ENCODE data around the gene ANKZF1. TPM values are rescaled to one million over a fixed set of nuclear protein-coding genes. Genes with fewer than 3 reads are reported as not detected.

Gene ANKZF1
- total and polyA plus RNA-seq, 10 of the 15 experiments (the other 5 are each of a cell fraction or from before 2014, with no cell fraction given) = 3.1 to 104 (median 35.0) TPM

DNA sequence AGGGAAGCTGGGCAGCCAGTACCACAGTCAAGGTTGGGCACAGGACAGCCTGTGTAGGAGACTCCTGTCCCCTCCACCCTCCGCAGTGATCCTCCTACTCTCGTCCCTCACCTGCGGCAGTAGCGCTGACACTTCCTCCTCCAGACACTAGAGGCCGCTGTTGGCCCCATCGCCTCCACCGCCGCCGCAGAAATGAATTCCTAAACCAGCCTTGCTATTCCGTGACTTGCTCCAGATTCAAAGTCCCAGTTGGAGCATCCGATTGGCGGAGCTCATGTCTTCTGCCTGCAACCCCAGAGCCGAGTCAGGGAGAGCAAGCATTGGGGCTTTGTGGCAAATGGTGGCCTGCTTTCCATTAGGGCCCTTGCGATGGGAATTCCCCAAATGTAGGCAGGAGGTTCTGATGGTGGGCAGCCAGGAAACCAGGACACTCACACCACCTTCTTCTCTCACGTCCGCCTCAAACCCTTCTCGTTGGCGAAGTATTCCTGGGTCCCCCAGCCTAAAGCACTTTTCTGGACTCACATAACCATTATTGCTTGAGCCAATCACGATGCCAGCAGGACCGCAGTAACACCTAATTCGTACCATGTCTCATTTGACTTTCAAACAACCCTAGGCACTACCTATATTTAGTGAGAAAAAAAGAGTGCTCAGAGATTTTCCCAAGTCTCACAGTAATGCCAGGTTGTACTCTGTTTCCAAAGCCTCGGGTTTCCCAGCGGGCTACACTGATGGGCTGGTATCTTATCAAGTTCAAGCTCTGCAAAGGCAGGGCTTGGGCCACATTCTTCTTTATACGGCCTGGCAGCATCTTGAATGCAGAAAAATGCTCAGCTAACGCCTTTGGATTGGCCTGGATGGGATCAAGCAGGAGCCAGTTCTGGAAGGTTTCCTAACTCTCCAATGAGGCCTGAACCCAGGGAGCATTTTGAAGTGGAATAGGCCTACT, 48.4 kb downstream of the ANKZF1 start:
- ChIA-PET CTCF (interaction anchor here (0.7 to 13.5 kb wide), 21 partner anchors 8 to 248 kb away, joined by 3 to 257 read pairs (median 9); partner anchors contain the start of genes ANKZF1, ATG9A, CNPPD1 and DNPEP), RAD21 (ENCODE audit: unreplicated experiment) (interaction anchor here (0.6 to 5.9 kb wide), 14 partner anchors 11 to 384 kb away, joined by 3 to 78 read pairs (median 4); partner anchors contain the start of genes ABCB6, CNPPD1, GLB1L and STK16), SMC1A (ENCODE audit: uncharacterized antibody, unreplicated experiment) (interaction anchor here (0.6 to 8.8 kb wide), 11 partner anchors 9 to 146 kb away, joined by 3 to 98 read pairs (median 4); partner anchors contain the start of genes CNPPD1, GLB1L, STK16 and TUBA4A), POLR2A (interaction anchor here (0.6 to 7.0 kb wide), 11 partner anchors 8 to 384 kb away, joined by 3 to 160 read pairs (median 10); partner anchors contain the start of genes ANKZF1, ATG9A, CNPPD1 and DNPEP)
- Histone ChIP-seq H3K79me2 (ENCODE audit: control insufficient read depth, insufficient read depth, low read length) (peaks cover 6% of the 10 kb centered on the region), H3K36me3 (ENCODE audit: control insufficient read depth in 2 of 2, insufficient read depth in 2 of 2, low read length in 1 of 2) (no peaks in the 10 kb centered on the region; a peak in 1 of 4 replicates), H3K4me2 (ENCODE audit: control insufficient read depth, insufficient read depth) (peak overlapping the region; percentile 95), H3K9me3 (replicated peaks; ENCODE audit: control insufficient read depth, insufficient read depth, low read length) (no peaks in the 10 kb centered on the region), H3K4me1 (ENCODE audit: control insufficient read depth, insufficient read depth, low read length) (peaks cover 26% of the 10 kb centered on the region), H3K27ac (ENCODE audit: control insufficient read depth, insufficient read depth) (peak overlapping the region; percentile 90), H2AFZ (ENCODE audit: control insufficient read depth, low read depth, low read length) (peak overlapping the region; percentile 98), H3K9ac (ENCODE audit: control insufficient read depth, insufficient read depth, low read length) (peak overlapping the region; percentile 72), H3K27me3 (replicated peaks in 1 of 2; ENCODE audit: control insufficient read depth in 2 of 2, insufficient read depth in 2 of 2, low read length in 1 of 2) (no peaks in the 10 kb centered on the region), H3K4me3 (peak overlapping the region; percentile 71; the same call in 1 of the 2 replicates), H4K20me1 (ENCODE audit: control insufficient read depth, insufficient read depth) (no peaks in the 10 kb centered on the region)
- peak; percentile 52 for ATAC-seq
- peak; percentile 39 for DNase-seq (ENCODE audit: low read depth, low spot score)
- intact Hi-C loops (cut with micrococcal nuclease; ENCODE audit: unreplicated experiment) (loop anchor here (5.0 kb wide), 3 partner anchors 71 to 319 kb away; partner anchors contain the start of genes CNPPD1, RETREG2, STK11IP and ZFAND2B), in situ Hi-C loops (cut with MboI) (no loop called here)
- 3% methylated on average over 25 of the region's 25 CpGs for WGBS (ENCODE audit: insufficient coverage, insufficient replicate concordance, low lambda C conversion rate, missing lambda C conversion rate)
- FAIRE-seq = peak; percentile 94
- TSS peak; percentile 70 for BruUV-seq (replicated peaks)
- no peak for TF ChIP-seq ZNF274 (IDR thresholded peaks at IDR 0.05; ENCODE audit: insufficient read depth, insufficient read length)
- no peak for TF ChIP-seq KDM1A (IDR thresholded peaks at IDR 0.05; ENCODE audit: borderline replicate concordance)
- TF ChIP-seq, protein P1, sequence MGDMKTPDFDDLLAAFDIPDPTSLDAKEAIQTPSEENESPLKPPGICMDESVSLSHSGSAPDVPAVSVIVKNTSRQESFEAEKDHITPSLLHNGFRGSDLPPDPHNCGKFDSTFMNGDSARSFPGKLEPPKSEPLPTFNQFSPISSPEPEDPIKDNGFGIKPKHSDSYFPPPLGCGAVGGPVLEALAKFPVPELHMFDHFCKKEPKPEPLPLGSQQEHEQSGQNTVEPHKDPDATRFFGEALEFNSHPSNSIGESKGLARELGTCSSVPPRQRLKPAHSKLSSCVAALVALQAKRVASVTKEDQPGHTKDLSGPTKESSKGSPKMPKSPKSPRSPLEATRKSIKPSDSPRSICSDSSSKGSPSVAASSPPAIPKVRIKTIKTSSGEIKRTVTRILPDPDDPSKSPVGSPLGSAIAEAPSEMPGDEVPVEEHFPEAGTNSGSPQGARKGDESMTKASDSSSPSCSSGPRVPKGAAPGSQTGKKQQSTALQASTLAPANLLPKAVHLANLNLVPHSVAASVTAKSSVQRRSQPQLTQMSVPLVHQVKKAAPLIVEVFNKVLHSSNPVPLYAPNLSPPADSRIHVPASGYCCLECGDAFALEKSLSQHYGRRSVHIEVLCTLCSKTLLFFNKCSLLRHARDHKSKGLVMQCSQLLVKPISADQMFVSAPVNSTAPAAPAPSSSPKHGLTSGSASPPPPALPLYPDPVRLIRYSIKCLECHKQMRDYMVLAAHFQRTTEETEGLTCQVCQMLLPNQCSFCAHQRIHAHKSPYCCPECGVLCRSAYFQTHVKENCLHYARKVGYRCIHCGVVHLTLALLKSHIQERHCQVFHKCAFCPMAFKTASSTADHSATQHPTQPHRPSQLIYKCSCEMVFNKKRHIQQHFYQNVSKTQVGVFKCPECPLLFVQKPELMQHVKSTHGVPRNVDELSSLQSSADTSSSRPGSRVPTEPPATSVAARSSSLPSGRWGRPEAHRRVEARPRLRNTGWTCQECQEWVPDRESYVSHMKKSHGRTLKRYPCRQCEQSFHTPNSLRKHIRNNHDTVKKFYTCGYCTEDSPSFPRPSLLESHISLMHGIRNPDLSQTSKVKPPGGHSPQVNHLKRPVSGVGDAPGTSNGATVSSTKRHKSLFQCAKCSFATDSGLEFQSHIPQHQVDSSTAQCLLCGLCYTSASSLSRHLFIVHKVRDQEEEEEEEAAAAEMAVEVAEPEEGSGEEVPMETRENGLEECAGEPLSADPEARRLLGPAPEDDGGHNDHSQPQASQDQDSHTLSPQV (IDR thresholded peaks at IDR 0.05) = 0 out of 2 replicates have a peak, but pooled peaks have one; percentile 59
- no peak for TF ChIP-seq POLR2AphosphoS2 (IDR thresholded peaks at IDR 0.05; ENCODE audit: low read depth, low read length)
- no peak for TF ChIP-seq HDAC2 (IDR thresholded peaks at IDR 0.05)
- TF ChIP-seq RELA (IDR thresholded peaks at IDR 0.05; ENCODE audit: borderline replicate concordance, partially characterized antibody) = peak; percentile 91
- TF ChIP-seq HDGF (IDR thresholded peaks at IDR 0.05) = peak; percentile 85; the same call in 1 of the 2 replicates
- no peak for TF ChIP-seq PAX5 (IDR thresholded peaks at IDR 0.05; ENCODE audit: borderline replicate concordance, low read depth, low read length)
- no peak for TF ChIP-seq CHD4 (IDR thresholded peaks at IDR 0.05)
- TF ChIP-seq SREBF2 (IDR thresholded peaks at IDR 0.05; ENCODE audit: low read length) = no peak
- TF ChIP-seq, protein P2, sequence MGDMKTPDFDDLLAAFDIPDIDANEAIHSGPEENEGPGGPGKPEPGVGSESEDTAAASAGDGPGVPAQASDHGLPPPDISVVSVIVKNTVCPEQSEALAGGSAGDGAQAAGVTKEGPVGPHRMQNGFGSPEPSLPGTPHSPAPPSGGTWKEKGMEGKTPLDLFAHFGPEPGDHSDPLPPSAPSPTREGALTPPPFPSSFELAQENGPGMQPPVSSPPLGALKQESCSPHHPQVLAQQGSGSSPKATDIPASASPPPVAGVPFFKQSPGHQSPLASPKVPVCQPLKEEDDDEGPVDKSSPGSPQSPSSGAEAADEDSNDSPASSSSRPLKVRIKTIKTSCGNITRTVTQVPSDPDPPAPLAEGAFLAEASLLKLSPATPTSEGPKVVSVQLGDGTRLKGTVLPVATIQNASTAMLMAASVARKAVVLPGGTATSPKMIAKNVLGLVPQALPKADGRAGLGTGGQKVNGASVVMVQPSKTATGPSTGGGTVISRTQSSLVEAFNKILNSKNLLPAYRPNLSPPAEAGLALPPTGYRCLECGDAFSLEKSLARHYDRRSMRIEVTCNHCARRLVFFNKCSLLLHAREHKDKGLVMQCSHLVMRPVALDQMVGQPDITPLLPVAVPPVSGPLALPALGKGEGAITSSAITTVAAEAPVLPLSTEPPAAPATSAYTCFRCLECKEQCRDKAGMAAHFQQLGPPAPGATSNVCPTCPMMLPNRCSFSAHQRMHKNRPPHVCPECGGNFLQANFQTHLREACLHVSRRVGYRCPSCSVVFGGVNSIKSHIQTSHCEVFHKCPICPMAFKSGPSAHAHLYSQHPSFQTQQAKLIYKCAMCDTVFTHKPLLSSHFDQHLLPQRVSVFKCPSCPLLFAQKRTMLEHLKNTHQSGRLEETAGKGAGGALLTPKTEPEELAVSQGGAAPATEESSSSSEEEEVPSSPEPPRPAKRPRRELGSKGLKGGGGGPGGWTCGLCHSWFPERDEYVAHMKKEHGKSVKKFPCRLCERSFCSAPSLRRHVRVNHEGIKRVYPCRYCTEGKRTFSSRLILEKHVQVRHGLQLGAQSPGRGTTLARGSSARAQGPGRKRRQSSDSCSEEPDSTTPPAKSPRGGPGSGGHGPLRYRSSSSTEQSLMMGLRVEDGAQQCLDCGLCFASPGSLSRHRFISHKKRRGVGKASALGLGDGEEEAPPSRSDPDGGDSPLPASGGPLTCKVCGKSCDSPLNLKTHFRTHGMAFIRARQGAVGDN (IDR thresholded peaks at IDR 0.05) = no peak
- TF ChIP-seq CREM (IDR thresholded peaks at IDR 0.05; ENCODE audit: low read depth) = no peak
